SJSA1 (cell line): Measurements from ENCODE around the gene DERA. TPM values are rescaled to one million over a fixed set of nuclear protein-coding genes. Genes with fewer than 3 reads are reported as not detected.
"Not testable (repeated sequence)": the region's sequence is repeated elsewhere in the genome, so short reads cannot be mapped to it uniquely, and the experiment has no call there.

Source experiments
- DNase-seq, 2 experiments: peaks; one replicate each; pipeline ENCODE4 v3.0.0-alpha.2; 2015 to 2020; ENCODE audit warnings: low spot score in 2 of 2, low read depth in 1 of 2
- H3K27ac ChIP-seq: fragments of 250-450 bp; sonication (Bioruptor Pico); 2 replicates; pipeline ENCODE4 v1.5.1; 2020; ENCODE audit warnings: mild to moderate bottlenecking, moderate library complexity
- H3K27me3 ChIP-seq: fragments of 250-450 bp; sonication (Bioruptor Pico); replicated peaks from 2 replicates; pipeline ENCODE4 v1.5.1; 2020; ENCODE audit warnings: mild to moderate bottlenecking, moderate library complexity
- H3K36me3 ChIP-seq: fragments of 250-450 bp; sonication (Bioruptor Pico); 2 replicates; pipeline ENCODE4 v1.5.1; 2020; ENCODE audit warnings: mild to moderate bottlenecking
- H3K4me1 ChIP-seq: fragments of 250-450 bp; sonication (Bioruptor Pico); replicated peaks from 2 replicates; pipeline ENCODE4 v1.6.1; 2021; ENCODE audit warnings: mild to moderate bottlenecking
- H3K4me3 ChIP-seq: fragments of 250-450 bp; sonication (Bioruptor Pico); 2 replicates; pipeline ENCODE4 v1.5.1; 2020; ENCODE audit warnings: mild to moderate bottlenecking
- H3K9me3 ChIP-seq: fragments of 250-450 bp; sonication (Bioruptor Pico); replicated peaks from 2 replicates; pipeline ENCODE4 v1.5.1; 2020; ENCODE audit warnings: mild to moderate bottlenecking
- total RNA-seq: library from RNA; depleted of rRNA; stranded (reverse); fragments of >200 nt; shearing (Covaris generic); gene quantifications from 2 replicates; pipeline ENCODE4 v1.2.3, GENCODE V29; 2014

DERA gene
- total RNA-seq, 1 experiment from 2014 or later = 65.2 TPM

GRCh38 chr12:15886372-15887042, 24.6 kb upstream of the DERA start:
- Histone ChIP-seq H3K27me3 (no peaks in the 10 kb centered on the region), H3K4me1 (peaks cover 7% of the 10 kb centered on the region), H3K27ac (no peak overlapping the region), H3K36me3 (peaks cover 49% of the 10 kb centered on the region), H3K9me3 (no peaks in the 10 kb centered on the region), H3K4me3 (no peak overlapping the region)
- no peak for DNase-seq

GRCh38 chr12:15887043-15887817, 23.9 kb upstream of the DERA start:
- Histone ChIP-seq H3K36me3 (peaks cover 56% of the 10 kb centered on the region), H3K27me3 (no peaks in the 10 kb centered on the region), H3K4me3 (no peak overlapping the region), H3K9me3 (no peaks in the 10 kb centered on the region), H3K4me1 (peaks cover 7% of the 10 kb centered on the region), H3K27ac (no peak overlapping the region)
- no peak for DNase-seq

- Histone ChIP-seq H3K36me3 (peaks cover 68% of the 10 kb centered on the region), H3K4me1 (no peaks in the 10 kb centered on the region), H3K9me3 (no peaks in the 10 kb centered on the region), H3K27me3 (no peaks in the 10 kb centered on the region), H3K4me3 (no peak overlapping the region), H3K27ac (no peak overlapping the region)
- DNase-seq = no peak
These were observed 18.4 kb upstream of the DERA start for GRCh38 chr12:15892645-15893259.

- Histone ChIP-seq H3K36me3 (peaks cover 73% of the 10 kb centered on the region), H3K4me3 (no peak overlapping the region), H3K27me3 (no peaks in the 10 kb centered on the region), H3K27ac (no peak overlapping the region), H3K9me3 (no peaks in the 10 kb centered on the region), H3K4me1 (no peaks in the 10 kb centered on the region)
- DNase-seq = no peak
These were observed 17.9 kb upstream of the DERA start for GRCh38 chr12:15893260-15893659.

- DNase-seq = no peak
- no peaks in the 10 kb centered on the region for H3K4me1 ChIP-seq
- H3K27ac ChIP-seq = no peak overlapping the region
- H3K9me3 ChIP-seq = no peaks in the 10 kb centered on the region
- H3K4me3 ChIP-seq = no peak overlapping the region
- H3K36me3 ChIP-seq = peaks cover 86% of the 10 kb centered on the region
- H3K27me3 ChIP-seq = no peaks in the 10 kb centered on the region
These were observed 14.3 kb upstream of the DERA start for GRCh38 chr12:15896867-15897266.

GRCh38 chr12:15897433-15897832, 13.7 kb upstream of the DERA start:
- Histone ChIP-seq H3K27me3 (no peaks in the 10 kb centered on the region), H3K4me1 (no peaks in the 10 kb centered on the region), H3K9me3 (no peaks in the 10 kb centered on the region), H3K27ac (no peak overlapping the region), H3K36me3 (peaks cover 88% of the 10 kb centered on the region), H3K4me3 (no peak overlapping the region)
- no peak for DNase-seq

- no peaks in the 10 kb centered on the region for H3K9me3 ChIP-seq
- no peak overlapping the region for H3K4me3 ChIP-seq
- H3K27ac ChIP-seq = no peak overlapping the region
- peak in 1 of 2 experiments; percentile 23 for DNase-seq
- no peaks in the 10 kb centered on the region for H3K27me3 ChIP-seq
- peaks cover 91% of the 10 kb centered on the region for H3K36me3 ChIP-seq
- no peaks in the 10 kb centered on the region for H3K4me1 ChIP-seq
These were observed 11.8 kb upstream of the DERA start for GRCh38 chr12:15899282-15899870.

GRCh38 chr12:15904378-15904920, 6.7 kb upstream of the DERA start:
- DNase-seq = no peak
- H3K36me3 ChIP-seq = peaks cover 49% of the 10 kb centered on the region

GRCh38 chr12:15910468-15910863, 666 bp upstream of the DERA start:
- Histone ChIP-seq H3K36me3 (0 out of 2 replicates have a peak, but pooled peaks cover 3% of the 10 kb centered on the region), H3K27me3 (no peaks in the 10 kb centered on the region), H3K27ac (0 out of 2 replicates have a peak overlapping the region, but pooled peaks have one; percentile 89), H3K9me3 (no peaks in the 10 kb centered on the region), H3K4me3 (no peak overlapping the region; the same call in 1 of the 2 replicates), H3K4me1 (peaks cover 8% of the 10 kb centered on the region; the same call in 1 of the 2 replicates)
- DNase-seq = no peak

More at GRCh38 chr12:15904378-15904920, 6.7 kb upstream of the DERA start:
- Histone ChIP-seq H3K9me3 (no peaks in the 10 kb centered on the region), H3K27ac (no peak overlapping the region), H3K4me1 (no peaks in the 10 kb centered on the region), H3K4me3 (no peak overlapping the region), H3K27me3 (no peaks in the 10 kb centered on the region)

GRCh38 chr12:15911931-15912330, 799 bp downstream of the DERA start:
- not testable (repeated sequence) for H3K9me3 ChIP-seq, DNase-seq, H3K4me1 ChIP-seq, H3K36me3 ChIP-seq, H3K27me3 ChIP-seq
- peak overlapping the region; percentile 89 for H3K27ac ChIP-seq
- peak overlapping the region; percentile 87 for H3K4me3 ChIP-seq

GRCh38 chr12:15914131-15914530, 3.0 kb downstream of the DERA start:
- not testable (repeated sequence) for H3K36me3 ChIP-seq, H3K9me3 ChIP-seq, H3K4me1 ChIP-seq, H3K4me3 ChIP-seq, H3K27me3 ChIP-seq, DNase-seq, H3K27ac ChIP-seq

GRCh38 chr12:15918066-15918465, 6.9 kb downstream of the DERA start:
- DNase-seq = no peak
- Histone ChIP-seq H3K27ac (no peak overlapping the region), H3K4me1 (no peaks in the 10 kb centered on the region), H3K27me3 (no peaks in the 10 kb centered on the region), H3K4me3 (no peak overlapping the region), H3K9me3 (no peaks in the 10 kb centered on the region), H3K36me3 (no peaks in the 10 kb centered on the region)

- H3K36me3 ChIP-seq = no peaks in the 10 kb centered on the region
- H3K27me3 ChIP-seq = no peaks in the 10 kb centered on the region
- H3K9me3 ChIP-seq = no peaks in the 10 kb centered on the region
- H3K27ac ChIP-seq = no peak overlapping the region
- no peak for DNase-seq
- H3K4me3 ChIP-seq = no peak overlapping the region
- H3K4me1 ChIP-seq = no peaks in the 10 kb centered on the region
These were observed 8.3 kb downstream of the DERA start for GRCh38 chr12:15919418-15919817.
